Spleen (tissue), 11 donors: ENCODE results near the gene FAM193A. TPM values are rescaled to one million over a fixed set of nuclear protein-coding genes. Genes with fewer than 3 reads are reported as not detected.
A peak's percentile ranks its signal among the peaks of the same experiment; 100 is the strongest.
"Not testable (repeated sequence)": the region's sequence is repeated elsewhere in the genome, so short reads cannot be mapped to it uniquely, and the experiment has no call there.

Experiments
- DNase-seq: peaks from one replicate; pipeline ENCODE4 v3.0.0-alpha.2; 2020
- H3K27ac ChIP-seq, 8 donors: fragments of 200-600 bp; sonication (generic) in 7 of 8; 1 replicate in 4 of 8; 2 replicates in 4 of 8; pipeline versions ENCODE4 v1.5.0 to v1.8.0; 2016 to 2021; ENCODE audit warnings: inconsistent platforms in 4 of 8, mild to moderate bottlenecking in 4 of 8, moderate library complexity in 1 of 8
- H3K27me3 ChIP-seq, 7 donors: fragments of 200-600 bp; sonication (generic) in 6 of 7; replicated peaks in 1 of 7; 1 replicate in 4 of 7; 2 replicates in 3 of 7; pipeline versions ENCODE4 v1.5.0 to v1.8.0; 2016 to 2021; ENCODE audit warnings: inconsistent platforms in 3 of 7, mild to moderate bottlenecking in 1 of 7
- H3K36me3 ChIP-seq, 6 donors: fragments of 200-600 bp; sonication (generic) in 5 of 6; 1 replicate in 4 of 6; 2 replicates in 2 of 6; pipeline versions ENCODE4 v1.5.0 to v1.8.0; 2016 to 2021; ENCODE audit warnings: inconsistent platforms in 2 of 6
- H3K4me1 ChIP-seq, 6 donors: fragments of 200-600 bp; sonication (generic) in 5 of 6; 1 replicate in 3 of 6; 2 replicates in 3 of 6; pipeline versions ENCODE4 v1.5.0 to v1.8.0; 2016 to 2021; ENCODE audit warnings: inconsistent platforms in 3 of 6
- H3K4me3 ChIP-seq, 8 donors: fragments of 200-600 bp; sonication (generic) in 7 of 8; 1 replicate in 4 of 8; 2 replicates in 4 of 8; pipeline versions ENCODE4 v1.5.0 to v1.8.0; 2016 to 2021; ENCODE audit warnings: inconsistent platforms in 4 of 8, mild to moderate bottlenecking in 4 of 8, moderate library complexity in 2 of 8
- H3K9me3 ChIP-seq, 8 donors: fragments of 200-600 bp; sonication (generic) in 7 of 8; 1 replicate in 4 of 8; 2 replicates in 4 of 8; pipeline versions ENCODE4 v1.5.0 to v1.8.0; 2016 to 2021; ENCODE audit warnings: inconsistent platforms in 4 of 8
- CTCF ChIP-seq, 11 experiments: fragments of 200-600 bp in 7 of 11; fragments of 450-650 bp in 4 of 11; sonication (generic) in 4 of 11; IDR thresholded peaks in 8 of 11; conservative IDR thresholded peaks in 3 of 11; 1 replicate in 7 of 11; 2 replicates in 4 of 11; pipeline versions ENCODE4 v1.4.0 to v1.8.0; 2016 to 2021; ENCODE audit warnings: antibody characterized with exemption in 11 of 11, inconsistent platforms in 4 of 11, mild to moderate bottlenecking in 1 of 11
- POLR2A ChIP-seq, 3 donors: fragments of 450-650 bp; IDR thresholded peaks; one replicate each; pipeline ENCODE4 v1.5.1; 2017; ENCODE audit warnings: antibody characterized with exemption in 3 of 3, mild to moderate bottlenecking in 1 of 3
- POLR2AphosphoS5 ChIP-seq, 3 donors: sonication (generic); formaldehyde crosslinking; IDR thresholded peaks; one replicate each; pipeline ENCODE4 v1.5.1; 2017; ENCODE audit warnings: antibody characterized with exemption in 3 of 3
- WGBS, 5 donors: extraction: QIAGEN DNeasy Blood & Tissue Kit in 3 of 5; methylation state at CpG; one replicate each; pipeline versions ENCODE4 v1.1.5 to v1.1.7; 2013 to 2018; 5-methylcytosine and 5-hydroxymethylcytosine counted together
- intact Hi-C: fragments of 100-400 bp; cut with DNase I; formaldehyde crosslinking; loops from one replicate; pipeline ENCODE4 v1.15.0; 2023; ENCODE audit warnings: low total_unique reads
- polyA plus RNA-seq, 3 donors: library from polyadenylated mRNA; stranded (reverse); fragments of 200-250 nt; gene quantifications; one replicate each; pipeline ENCODE4 v1.2.1, GENCODE V29; 2013
- total RNA-seq, 7 donors: library from RNA; depleted of rRNA in 3 of 7; stranded (reverse); fragments of >200 nt in 3 of 7; fragmentation: NEBNext Ultra II Directional in 4 of 7; extraction: Animal tissue kit (Norgen Biotek cat#: 25700) in 4 of 7; gene quantifications; one replicate each; pipeline versions ENCODE4 v1.1.0 to v1.2.1, GENCODE V29; 2016 to 2021
- donor health status: healthy with polysubstance abuse.
- donor health status: DM: no; HTN: no; CAD: no; lungs with moderate emphysema.
- donor health status: DM: no; HTN: no; CAD: no.
- donor health status: Bipolar disorder and iron deficiency.
- donor health status: healthy.
- donor health status: DM: no; HTN: no; CAD: no.
- donor health status: DM: yes; HTN: yes; CAD: no.

FAM193A gene
- total and polyA plus RNA-seq, 10 donors, result 6.2 to 37.7 (median 31.6) TPM

- Histone ChIP-seq H3K4me3 (peak overlapping the region; percentile 76 to 97 (median 87)), H3K4me1 (peaks cover 17 to 60% (median 34%) of the 10 kb centered on the region in 6 donors), H3K9me3 (no peaks in the 10 kb centered on the region), H3K27ac (peak overlapping the region; percentile 83 to 96 (median 93)), H3K27me3 (no peaks in the 10 kb centered on the region), H3K36me3 (peaks cover 0 to 9% (median 0%) of the 10 kb centered on the region in 6 donors)
- intact Hi-C loops, result no loop called here
- WGBS, 5 donors, result 0 to 1% (median 1%) methylated on average over 16 to 103 of the region's 103 CpGs
- DNase-seq, result peak; percentile 94
- TF ChIP-seq POLR2AphosphoS5 (IDR thresholded peaks at IDR 0.05), result peak in 2 of 3 donors; percentile 53 to 69
- no peak for TF ChIP-seq POLR2A (IDR thresholded peaks at IDR 0.05)
These were observed 774 bp downstream of the FAM193A start for GRCh38 chr4:2537011-2537830.

- intact Hi-C loops, H3K4me3 ChIP-seq: not testable (repeated sequence)
- 88 to 96% (median 93%) methylated on average over 10 of the region's 10 CpGs for WGBS, 5 donors
These were observed 7.2 kb downstream of the FAM193A start for GRCh38 chr4:2543580-2544191.

GRCh38 chr4:2545321-2546013 lies 9.0 kb downstream of the FAM193A start:
- no peak overlapping the region for H3K27ac ChIP-seq
- DNase-seq, result no peak
- H3K4me3 ChIP-seq, result no peak overlapping the region
- no peaks in the 10 kb centered on the region for H3K27me3 ChIP-seq
- H3K9me3 ChIP-seq, result no peaks in the 10 kb centered on the region
- TF ChIP-seq CTCF (IDR thresholded peaks at IDR 0.05 in 8 of 11, conservative IDR thresholded peaks at IDR 0.05 in 3 of 11) (no peak), POLR2AphosphoS5 (IDR thresholded peaks at IDR 0.05) (no peak), POLR2A (IDR thresholded peaks at IDR 0.05) (no peak)
- intact Hi-C loops, result no loop called here
- WGBS, 5 donors, result 93 to 97% (median 93%) methylated on average over 7 of the region's 7 CpGs
- peaks cover 0 to 12% (median 0%) of the 10 kb centered on the region in 6 donors for H3K36me3 ChIP-seq
- peaks cover 0 to 81% (median 14%) of the 10 kb centered on the region in 6 donors for H3K4me1 ChIP-seq

More at GRCh38 chr4:2543580-2544191, 7.2 kb downstream of the FAM193A start:
- H3K27me3 ChIP-seq, H3K9me3 ChIP-seq, H3K27ac ChIP-seq: not testable (repeated sequence)
- peaks cover 0 to 20% (median 0%) of the 10 kb centered on the region in 6 donors for H3K36me3 ChIP-seq
- H3K4me1 ChIP-seq, result peaks cover 4 to 89% (median 23%) of the 10 kb centered on the region in 6 donors
- DNase-seq, result peak; percentile 20

- Histone ChIP-seq H3K9me3 (no peaks in the 10 kb centered on the region), H3K36me3 (peaks cover 0 to 12% (median 0%) of the 10 kb centered on the region in 6 donors), H3K4me1 (peaks cover 0 to 77% (median 16%) of the 10 kb centered on the region in 6 donors), H3K27ac (no peak overlapping the region), H3K27me3 (no peaks in the 10 kb centered on the region), H3K4me3 (no peak overlapping the region)
- no peak for TF ChIP-seq CTCF (IDR thresholded peaks at IDR 0.05 in 8 of 11, conservative IDR thresholded peaks at IDR 0.05 in 3 of 11)
- no peak for TF ChIP-seq POLR2A (IDR thresholded peaks at IDR 0.05)
- no peak for TF ChIP-seq POLR2AphosphoS5 (IDR thresholded peaks at IDR 0.05)
- no peak for DNase-seq
- intact Hi-C loops, result no loop called here
These were observed 9.9 kb downstream of the FAM193A start for GRCh38 chr4:2546286-2546823.

- H3K27ac ChIP-seq, H3K9me3 ChIP-seq, H3K4me3 ChIP-seq, H3K27me3 ChIP-seq, intact Hi-C loops: not testable (repeated sequence)
- peaks cover 0 to 12% (median 0%) of the 10 kb centered on the region in 6 donors for H3K36me3 ChIP-seq
- WGBS, 5 donors, result 96 to 99% (median 98%) methylated on average over 16 of the region's 16 CpGs
- peak; percentile 19 for DNase-seq
- peaks cover 0 to 77% (median 17%) of the 10 kb centered on the region in 6 donors for H3K4me1 ChIP-seq
These were observed 10.7 kb downstream of the FAM193A start for GRCh38 chr4:2546961-2547691.
